ENCODE results near the gene PCSK4.

DNA sequence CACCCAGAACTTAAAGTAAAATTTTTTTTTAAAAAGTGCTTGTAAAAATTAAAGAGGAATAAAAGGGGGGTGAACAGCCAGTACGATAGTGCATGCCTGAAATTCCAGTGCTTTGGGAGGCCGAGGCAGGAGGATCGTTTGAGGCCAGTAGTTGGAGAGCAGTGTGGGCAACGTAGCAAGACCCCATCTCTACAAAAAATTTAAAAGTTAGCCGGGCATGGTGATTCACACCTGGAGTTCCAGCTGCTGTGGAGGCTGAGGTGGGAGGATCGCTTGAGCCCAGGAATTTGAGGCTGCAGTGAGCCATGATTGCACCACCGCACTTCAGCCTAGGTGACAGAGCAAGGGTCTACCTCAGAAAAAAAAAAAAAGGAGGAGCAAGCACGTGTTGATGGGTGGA is 14.9 kb upstream of the PCSK4 start:
- TF ChIP-seq, protein P1, sequence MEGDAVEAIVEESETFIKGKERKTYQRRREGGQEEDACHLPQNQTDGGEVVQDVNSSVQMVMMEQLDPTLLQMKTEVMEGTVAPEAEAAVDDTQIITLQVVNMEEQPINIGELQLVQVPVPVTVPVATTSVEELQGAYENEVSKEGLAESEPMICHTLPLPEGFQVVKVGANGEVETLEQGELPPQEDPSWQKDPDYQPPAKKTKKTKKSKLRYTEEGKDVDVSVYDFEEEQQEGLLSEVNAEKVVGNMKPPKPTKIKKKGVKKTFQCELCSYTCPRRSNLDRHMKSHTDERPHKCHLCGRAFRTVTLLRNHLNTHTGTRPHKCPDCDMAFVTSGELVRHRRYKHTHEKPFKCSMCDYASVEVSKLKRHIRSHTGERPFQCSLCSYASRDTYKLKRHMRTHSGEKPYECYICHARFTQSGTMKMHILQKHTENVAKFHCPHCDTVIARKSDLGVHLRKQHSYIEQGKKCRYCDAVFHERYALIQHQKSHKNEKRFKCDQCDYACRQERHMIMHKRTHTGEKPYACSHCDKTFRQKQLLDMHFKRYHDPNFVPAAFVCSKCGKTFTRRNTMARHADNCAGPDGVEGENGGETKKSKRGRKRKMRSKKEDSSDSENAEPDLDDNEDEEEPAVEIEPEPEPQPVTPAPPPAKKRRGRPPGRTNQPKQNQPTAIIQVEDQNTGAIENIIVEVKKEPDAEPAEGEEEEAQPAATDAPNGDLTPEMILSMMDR (IDR thresholded peaks at IDR 0.05): no peak
- TF ChIP-seq POLR2A (IDR thresholded peaks at IDR 0.05): no peak
- no peak for TF ChIP-seq EP300 (IDR thresholded peaks at IDR 0.05)

Measured in tibial nerve (tissue), 4 donors.